Thyroid gland (tissue), 4 donors: ENCODE data around the gene SLC24A3. TPM values are rescaled to one million over a fixed set of nuclear protein-coding genes. Genes with fewer than 3 reads are reported as not detected.

ENCODE experiments used
- DNase-seq, 2 donors: peaks; one replicate each; pipeline ENCODE4 v3.0.0-alpha.2; 2019
- H3K27ac ChIP-seq, 3 donors: fragments of 200-600 bp; sonication (generic); 1 replicate in 2 of 3; 2 replicates in 1 of 3; pipeline ENCODE4 v1.5.1; 2016 to 2019; ENCODE audit warnings: mild to moderate bottlenecking in 1 of 3, moderate library complexity in 1 of 3
- H3K27me3 ChIP-seq: fragments of 200-600 bp; sonication (generic); one replicate; pipeline ENCODE4 v1.5.1; 2019
- H3K36me3 ChIP-seq, 2 donors: fragments of 200-600 bp; sonication (generic); one replicate each; pipeline ENCODE4 v1.5.1; 2016 to 2019
- H3K4me1 ChIP-seq, 2 donors: fragments of 200-600 bp; sonication (generic); one replicate each; pipeline ENCODE4 v1.5.1; 2017 to 2019
- H3K4me3 ChIP-seq, 3 donors: fragments of 200-600 bp; sonication (generic); replicated peaks in 1 of 3; 1 replicate in 2 of 3; 2 replicates in 1 of 3; pipeline ENCODE4 v1.5.1; 2016; ENCODE audit warnings: mild to moderate bottlenecking in 1 of 3
- H3K9me3 ChIP-seq: fragments of 200-600 bp; sonication (generic); one replicate; pipeline ENCODE4 v1.5.1; 2017
- POLR2A ChIP-seq, 2 donors: fragments of 450-650 bp; IDR thresholded peaks; one replicate each; pipeline ENCODE4 v1.6.1; 2017; ENCODE audit warnings: antibody characterized with exemption in 2 of 2, mild to moderate bottlenecking in 2 of 2, moderate library complexity in 1 of 2
- WGBS, 2 donors: methylation state at CpG; one replicate each; pipeline ENCODE4 v1.1.5; 2017; 5-methylcytosine and 5-hydroxymethylcytosine counted together
- intact Hi-C: fragments of 100-400 bp; cut with DNase I; formaldehyde crosslinking; loops from one replicate; pipeline ENCODE4 v1.15.1; 2023
- total RNA-seq, 4 donors: library from RNA; depleted of rRNA; stranded (reverse); fragments of >200 nt; gene quantifications; one replicate each; pipeline ENCODE4 v1.2.3, GENCODE V29; 2016
- TF ChIP-seq, protein P1 (sequence below), 6 experiments: fragments of 200-600 bp in 3 of 6; fragments of 450-650 bp in 3 of 6; sonication (generic) in 3 of 6; IDR thresholded peaks; one replicate each; pipeline ENCODE4 v1.5.1; 2016 to 2019; ENCODE audit warnings: antibody characterized with exemption in 6 of 6, mild to moderate bottlenecking in 2 of 6, inconsistent platforms in 1 of 6, moderate library complexity in 1 of 6

SLC24A3 gene
- total RNA-seq, 4 donors from 2014 or later = 4.0 to 8.1 (median 6.3) TPM

GRCh38 chr20:19336631-19337030 lies 124.2 kb downstream of the SLC24A3 start:
- TF ChIP-seq, protein P1, sequence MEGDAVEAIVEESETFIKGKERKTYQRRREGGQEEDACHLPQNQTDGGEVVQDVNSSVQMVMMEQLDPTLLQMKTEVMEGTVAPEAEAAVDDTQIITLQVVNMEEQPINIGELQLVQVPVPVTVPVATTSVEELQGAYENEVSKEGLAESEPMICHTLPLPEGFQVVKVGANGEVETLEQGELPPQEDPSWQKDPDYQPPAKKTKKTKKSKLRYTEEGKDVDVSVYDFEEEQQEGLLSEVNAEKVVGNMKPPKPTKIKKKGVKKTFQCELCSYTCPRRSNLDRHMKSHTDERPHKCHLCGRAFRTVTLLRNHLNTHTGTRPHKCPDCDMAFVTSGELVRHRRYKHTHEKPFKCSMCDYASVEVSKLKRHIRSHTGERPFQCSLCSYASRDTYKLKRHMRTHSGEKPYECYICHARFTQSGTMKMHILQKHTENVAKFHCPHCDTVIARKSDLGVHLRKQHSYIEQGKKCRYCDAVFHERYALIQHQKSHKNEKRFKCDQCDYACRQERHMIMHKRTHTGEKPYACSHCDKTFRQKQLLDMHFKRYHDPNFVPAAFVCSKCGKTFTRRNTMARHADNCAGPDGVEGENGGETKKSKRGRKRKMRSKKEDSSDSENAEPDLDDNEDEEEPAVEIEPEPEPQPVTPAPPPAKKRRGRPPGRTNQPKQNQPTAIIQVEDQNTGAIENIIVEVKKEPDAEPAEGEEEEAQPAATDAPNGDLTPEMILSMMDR (IDR thresholded peaks at IDR 0.05) = no peak
- TF ChIP-seq POLR2A (IDR thresholded peaks at IDR 0.05) = no peak
- Histone ChIP-seq H3K36me3 (no peaks in the 10 kb centered on the region), H3K4me1 (peaks cover 0 to 12% of the 10 kb centered on the region in 2 donors), H3K27ac (no peak overlapping the region), H3K4me3 (no peak overlapping the region), H3K9me3 (no peaks in the 10 kb centered on the region), H3K27me3 (no peaks in the 10 kb centered on the region)
- WGBS, 2 donors = 69 to 83% methylated on average over 7 of the region's 7 CpGs
- no peak for DNase-seq
- intact Hi-C loops = no loop called here

DNA sequence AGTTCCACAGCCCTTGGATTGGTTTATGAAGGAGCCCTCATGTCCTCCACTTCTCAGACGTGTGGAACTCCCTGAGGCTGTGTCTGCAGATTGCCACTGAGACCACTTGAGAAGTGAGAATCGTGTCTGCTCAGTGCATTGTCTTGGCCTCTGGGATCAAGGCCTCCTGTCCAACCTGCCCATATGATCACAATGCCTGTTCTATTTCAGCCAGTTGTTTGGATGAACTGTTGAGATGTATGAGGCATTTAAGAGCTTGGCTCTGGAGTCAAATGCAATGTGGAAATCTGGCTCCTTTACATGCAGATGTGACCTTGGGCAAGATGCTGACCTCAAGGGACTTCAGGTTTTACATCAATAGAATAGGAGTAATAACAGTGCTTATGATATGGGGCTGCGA lies 125.9 kb downstream of the SLC24A3 start:
- intact Hi-C loops = no loop called here
- Histone ChIP-seq H3K4me1 (peaks cover 0 to 8% of the 10 kb centered on the region in 2 donors), H3K4me3 (no peak overlapping the region), H3K27ac (no peak overlapping the region), H3K27me3 (no peaks in the 10 kb centered on the region), H3K9me3 (no peaks in the 10 kb centered on the region), H3K36me3 (no peaks in the 10 kb centered on the region)
- DNase-seq = no peak
- WGBS, 2 donors = 74 to 82% methylated on average over 3 of the region's 3 CpGs
- no peak for TF ChIP-seq POLR2A (IDR thresholded peaks at IDR 0.05)
- TF ChIP-seq, protein P1 (IDR thresholded peaks at IDR 0.05) = no peak

- intact Hi-C loops = no loop called here
- Histone ChIP-seq H3K4me1 (peaks cover 0 to 8% of the 10 kb centered on the region in 2 donors), H3K9me3 (no peaks in the 10 kb centered on the region), H3K36me3 (no peaks in the 10 kb centered on the region), H3K27ac (no peak overlapping the region), H3K4me3 (no peak overlapping the region), H3K27me3 (no peaks in the 10 kb centered on the region)
- no peak for TF ChIP-seq POLR2A (IDR thresholded peaks at IDR 0.05)
- TF ChIP-seq, protein P1 (IDR thresholded peaks at IDR 0.05) = no peak
- 67 to 75% methylated on average over 6 of the region's 6 CpGs for WGBS, 2 donors
- no peak for DNase-seq
Measured at GRCh38 chr20:19338960-19339359, 126.5 kb downstream of the SLC24A3 start.

DNA sequence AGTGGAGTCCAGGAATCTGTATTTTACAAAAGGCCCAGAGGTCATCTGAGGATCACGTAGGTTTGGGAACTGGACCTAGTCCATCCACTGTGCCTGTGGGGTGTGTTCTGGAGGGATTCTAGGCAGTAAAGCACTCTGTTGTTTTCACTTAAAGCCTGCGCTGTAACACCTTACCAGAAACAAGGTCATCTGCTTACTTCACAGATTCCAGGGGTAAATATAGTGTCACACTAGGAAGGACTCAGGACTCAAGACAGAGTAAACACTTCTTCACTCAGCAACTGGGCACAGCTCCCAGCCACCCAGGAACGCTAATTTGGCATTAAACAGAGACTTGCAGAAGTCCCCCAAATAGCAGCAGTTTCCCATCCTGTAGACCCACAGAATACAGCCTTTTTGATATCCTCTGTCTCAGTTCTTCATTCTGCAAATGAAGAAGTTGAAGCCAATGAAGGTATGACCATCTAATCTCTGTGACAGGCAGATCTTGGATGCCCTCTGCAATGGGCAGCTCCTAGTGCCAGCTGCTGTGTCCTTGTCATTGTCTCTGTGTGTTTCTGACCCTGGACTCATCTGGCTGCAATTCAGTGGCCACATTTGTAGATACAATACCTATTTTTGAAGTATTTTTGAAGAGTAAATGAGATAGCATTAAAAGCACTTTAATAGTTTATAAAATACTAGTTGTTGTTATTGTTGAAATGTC lies 129.1 kb downstream of the SLC24A3 start:
- TF ChIP-seq, protein P1 (IDR thresholded peaks at IDR 0.05) = no peak
- TF ChIP-seq POLR2A (IDR thresholded peaks at IDR 0.05) = no peak
- Histone ChIP-seq H3K27ac (no peak overlapping the region), H3K36me3 (no peaks in the 10 kb centered on the region), H3K4me1 (peaks cover 0 to 8% of the 10 kb centered on the region in 2 donors), H3K27me3 (no peaks in the 10 kb centered on the region), H3K4me3 (no peak overlapping the region), H3K9me3 (no peaks in the 10 kb centered on the region)
- intact Hi-C loops = no loop called here
- 53 to 55% methylated on average over 3 of the region's 3 CpGs for WGBS, 2 donors
- peak in 1 of 2 donors; percentile 32 for DNase-seq

GRCh38 chr20:19344341-19344740 lies 131.9 kb downstream of the SLC24A3 start:
- Histone ChIP-seq H3K4me1 (peaks cover 0 to 8% of the 10 kb centered on the region in 2 donors), H3K27me3 (no peaks in the 10 kb centered on the region), H3K36me3 (no peaks in the 10 kb centered on the region), H3K4me3 (no peak overlapping the region), H3K9me3 (no peaks in the 10 kb centered on the region), H3K27ac (no peak overlapping the region)
- no peak for DNase-seq
- no peak for TF ChIP-seq POLR2A (IDR thresholded peaks at IDR 0.05)
- TF ChIP-seq, protein P1 (IDR thresholded peaks at IDR 0.05) = no peak
- intact Hi-C loops = no loop called here
- WGBS, 2 donors = 86 to 89% methylated on average over 2 of the region's 2 CpGs
